GM20000 (cell line): ENCODE measurements around the gene PHF2.

Experiments
- DNase-seq: peaks from one replicate; pipeline ENCODE4 v3.0.0; 2012; ENCODE audit warnings: low spot score
- TF ChIP-seq, protein P1 (sequence below): IDR thresholded peaks from 2 replicates; pipeline ENCODE4 v1.5.1; 2012; ENCODE audit warnings: mild to moderate bottlenecking, control low read depth; ENCODE audit errors: extremely low read depth, missing control alignments

Gene PHF2

DNA sequence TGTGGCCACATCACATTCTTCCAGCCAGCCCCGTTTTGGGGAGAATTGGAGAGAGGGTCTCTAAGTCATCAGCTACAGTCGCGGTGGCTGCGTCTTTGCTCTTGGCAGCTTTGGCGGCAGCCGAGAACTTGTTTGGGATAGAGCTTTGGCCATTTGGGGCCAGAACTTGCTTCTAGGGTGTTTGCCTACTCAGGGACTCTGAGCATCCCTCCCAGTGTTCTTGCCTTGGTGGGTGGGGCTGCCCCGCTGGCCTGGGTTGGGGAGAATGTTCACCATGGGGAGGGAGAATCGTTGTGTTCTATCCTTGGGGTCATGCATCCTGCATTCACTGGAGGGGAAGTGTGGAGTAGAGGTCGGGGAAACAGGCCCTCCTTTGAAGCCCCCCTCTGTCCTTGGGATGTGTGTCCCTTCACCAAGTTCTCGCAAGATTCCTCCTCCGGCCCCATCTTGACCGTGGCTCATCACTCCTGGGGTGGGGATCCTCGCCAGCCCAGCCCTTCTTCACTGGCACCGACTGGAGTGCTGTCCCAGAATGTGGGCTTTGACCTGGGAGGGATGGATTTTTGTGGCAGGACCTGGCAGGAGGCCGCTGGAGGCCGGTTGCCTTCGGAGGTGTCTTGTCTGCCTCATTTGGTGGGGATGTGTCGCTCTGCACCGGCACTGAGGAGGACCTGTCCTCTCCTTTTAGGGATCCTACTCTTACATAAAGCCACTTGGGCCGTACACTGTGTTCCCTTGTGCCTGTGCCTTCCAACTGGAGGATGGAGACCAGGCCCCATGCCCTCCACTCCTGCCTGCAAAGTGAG, 3.5 kb downstream of the PHF2 start:
- TF ChIP-seq, protein P1, sequence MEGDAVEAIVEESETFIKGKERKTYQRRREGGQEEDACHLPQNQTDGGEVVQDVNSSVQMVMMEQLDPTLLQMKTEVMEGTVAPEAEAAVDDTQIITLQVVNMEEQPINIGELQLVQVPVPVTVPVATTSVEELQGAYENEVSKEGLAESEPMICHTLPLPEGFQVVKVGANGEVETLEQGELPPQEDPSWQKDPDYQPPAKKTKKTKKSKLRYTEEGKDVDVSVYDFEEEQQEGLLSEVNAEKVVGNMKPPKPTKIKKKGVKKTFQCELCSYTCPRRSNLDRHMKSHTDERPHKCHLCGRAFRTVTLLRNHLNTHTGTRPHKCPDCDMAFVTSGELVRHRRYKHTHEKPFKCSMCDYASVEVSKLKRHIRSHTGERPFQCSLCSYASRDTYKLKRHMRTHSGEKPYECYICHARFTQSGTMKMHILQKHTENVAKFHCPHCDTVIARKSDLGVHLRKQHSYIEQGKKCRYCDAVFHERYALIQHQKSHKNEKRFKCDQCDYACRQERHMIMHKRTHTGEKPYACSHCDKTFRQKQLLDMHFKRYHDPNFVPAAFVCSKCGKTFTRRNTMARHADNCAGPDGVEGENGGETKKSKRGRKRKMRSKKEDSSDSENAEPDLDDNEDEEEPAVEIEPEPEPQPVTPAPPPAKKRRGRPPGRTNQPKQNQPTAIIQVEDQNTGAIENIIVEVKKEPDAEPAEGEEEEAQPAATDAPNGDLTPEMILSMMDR = no peak
- DNase-seq = no peak

DNA sequence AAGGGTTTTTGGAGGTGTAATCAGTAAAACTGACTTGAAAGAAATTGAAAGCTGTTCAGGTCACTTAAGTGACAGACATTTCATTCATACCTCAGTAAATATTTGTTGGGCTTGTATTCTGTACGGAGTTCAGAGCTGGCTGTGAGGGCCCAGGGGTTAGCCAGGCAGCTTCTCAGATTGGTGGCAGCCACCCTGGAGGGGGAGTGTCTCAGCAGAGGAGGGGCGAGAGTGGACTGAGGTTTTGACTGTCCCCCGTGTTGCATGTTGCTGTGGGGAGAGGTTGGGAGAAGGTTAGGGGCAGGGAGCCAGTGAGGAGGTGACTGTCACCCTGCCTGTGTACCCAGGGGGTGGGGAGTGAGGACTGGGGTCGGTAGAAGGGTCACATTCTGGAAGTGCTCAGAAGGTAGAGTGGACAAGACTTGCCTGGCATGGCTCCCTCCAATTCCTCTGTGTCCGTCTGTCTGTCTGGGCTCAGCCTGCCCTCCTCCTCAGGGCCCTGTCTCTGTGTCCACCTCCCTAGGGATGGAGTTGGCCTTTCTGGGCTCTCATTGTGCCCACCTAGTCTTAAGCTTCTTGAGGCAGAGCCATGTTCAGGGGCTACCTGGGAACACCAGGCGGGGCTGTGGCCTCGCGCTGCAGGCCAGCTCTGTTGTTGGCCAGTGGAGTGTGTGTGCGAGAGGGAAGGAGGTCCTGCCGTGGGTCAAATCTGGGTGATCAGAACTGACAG, 4.4 kb downstream of the PHF2 start:
- TF ChIP-seq, protein P1 = no peak
- DNase-seq = no peak

GRCh38 chr9:93582115-93582514, 5.7 kb downstream of the PHF2 start:
- no peak for DNase-seq

GRCh38 chr9:93582550-93582949, 6.2 kb downstream of the PHF2 start:
- DNase-seq = no peak
- TF ChIP-seq, protein P1 = no peak

More at GRCh38 chr9:93582115-93582514, 5.7 kb downstream of the PHF2 start:
- TF ChIP-seq, protein P1 = no peak

- TF ChIP-seq, protein P1 = no peak
- no peak for DNase-seq
These were observed 8.9 kb downstream of the PHF2 start for GRCh38 chr9:93585259-93585658.

DNA sequence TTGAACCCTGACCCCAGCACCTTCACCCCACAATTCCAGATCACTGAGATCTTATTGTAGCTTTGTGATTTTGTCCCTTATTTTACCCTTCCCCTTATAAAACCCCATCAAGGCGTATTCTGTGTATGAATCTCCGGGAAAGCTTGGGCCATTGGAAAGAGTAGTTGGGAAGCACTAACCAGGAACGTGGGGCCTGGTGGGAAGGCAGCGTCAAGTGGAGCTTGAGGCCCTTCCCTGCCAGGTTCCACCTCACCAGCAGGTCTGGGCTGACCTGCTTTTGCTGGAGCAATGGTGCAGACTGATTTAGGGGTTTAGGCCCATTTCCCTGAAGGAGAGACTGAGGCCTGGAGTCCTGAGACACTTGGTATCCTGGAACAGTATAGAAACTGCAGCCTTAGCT, 9.3 kb downstream of the PHF2 start:
- DNase-seq = no peak
- TF ChIP-seq, protein P1 = no peak

- no peak for DNase-seq
- TF ChIP-seq, protein P1 = no peak
These were observed 10.1 kb downstream of the PHF2 start for GRCh38 chr9:93586290-93587057.
